ENCODE data around the gene SERPINB13.
"Not testable (repeated sequence)": the region's sequence is repeated elsewhere in the genome, so short reads cannot be mapped to it uniquely, and the experiment has no call there.

SERPINB13 gene

DNA sequence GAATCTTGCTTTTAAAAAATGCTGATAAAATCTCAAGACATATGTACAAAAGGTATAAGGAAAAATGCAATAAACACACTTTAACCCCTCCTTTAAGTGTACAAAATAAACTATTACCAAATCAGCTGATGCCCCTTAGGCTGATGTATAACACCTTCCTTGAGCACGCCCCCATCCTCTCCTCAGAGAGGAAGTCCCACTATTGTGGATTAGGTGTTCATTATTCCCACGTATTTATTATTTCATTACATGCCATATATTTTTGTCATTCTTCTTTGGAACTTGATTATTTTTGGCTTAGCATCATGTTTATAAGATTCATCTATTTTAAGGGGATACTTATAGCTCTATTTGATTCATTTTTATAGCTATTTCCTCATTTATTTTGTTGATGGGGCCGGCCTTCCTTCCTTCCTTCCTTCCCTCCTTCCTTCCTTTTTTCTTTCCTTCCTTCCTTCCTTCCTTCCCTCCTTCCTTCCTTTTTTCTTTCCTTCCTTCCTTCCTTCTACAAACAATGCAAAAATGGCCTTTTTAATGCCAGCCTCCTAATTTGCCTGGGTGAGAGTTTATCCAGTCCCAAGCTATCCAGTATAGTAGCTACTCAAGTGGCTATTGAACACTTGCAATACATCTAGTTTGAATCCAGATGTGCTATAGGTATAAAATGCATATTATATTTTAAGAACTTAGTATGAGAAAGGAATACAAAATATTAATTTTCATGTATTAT is 4.0 kb downstream of the SERPINB13 start:
- DNase-seq, result no peak

DNA sequence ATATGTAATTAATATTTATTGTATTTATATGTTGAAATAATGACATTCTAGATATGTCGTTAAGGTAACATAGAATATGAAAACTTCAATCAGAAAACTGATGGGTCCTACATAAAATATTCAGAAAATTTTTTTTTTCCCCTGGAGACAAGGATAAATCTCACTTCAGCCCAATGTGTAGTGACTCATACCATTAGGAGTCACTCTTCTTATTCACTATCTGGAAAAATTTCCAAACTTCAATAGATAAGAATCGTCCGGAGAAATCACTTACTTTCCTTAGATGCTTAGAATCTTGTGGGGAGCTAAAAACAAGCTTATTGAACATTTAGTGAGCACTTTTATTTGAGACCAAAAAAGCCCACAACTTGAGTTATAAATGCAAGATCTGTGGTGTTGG is 4.6 kb downstream of the SERPINB13 start:
- no peak for DNase-seq

DNA sequence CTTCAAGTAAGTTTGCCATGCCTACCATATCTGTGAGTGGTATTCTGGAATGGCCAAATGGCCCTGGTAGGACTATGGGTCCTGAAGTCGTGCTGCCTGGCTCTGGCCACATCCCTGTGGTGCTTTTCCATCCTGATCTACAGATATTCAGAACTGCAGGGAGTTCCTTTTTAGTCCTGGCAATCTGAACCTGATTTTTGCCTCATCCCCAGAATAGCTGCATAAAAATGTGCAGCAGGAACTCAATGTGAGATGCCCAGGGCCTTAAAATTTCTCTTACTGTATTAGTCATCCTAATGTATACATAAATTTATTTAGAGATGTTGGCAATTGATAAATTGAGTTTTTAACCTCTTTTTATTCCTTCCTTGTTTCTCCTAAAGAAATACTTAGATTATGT is 5.3 kb downstream of the SERPINB13 start:
- DNase-seq, result no peak

DNA sequence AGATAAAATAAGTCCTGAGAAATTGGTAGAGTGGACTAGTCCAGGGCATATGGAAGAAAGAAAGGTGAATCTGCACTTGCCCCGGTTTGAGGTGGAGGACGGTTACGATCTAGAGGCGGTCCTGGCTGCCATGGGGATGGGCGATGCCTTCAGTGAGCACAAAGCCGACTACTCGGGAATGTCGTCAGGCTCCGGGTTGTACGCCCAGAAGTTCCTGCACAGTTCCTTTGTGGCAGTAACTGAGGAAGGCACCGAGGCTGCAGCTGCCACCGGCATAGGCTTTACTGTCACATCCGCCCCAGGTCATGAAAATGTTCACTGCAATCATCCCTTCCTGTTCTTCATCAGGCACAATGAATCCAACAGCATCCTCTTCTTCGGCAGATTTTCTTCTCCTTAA is 9.8 kb downstream of the SERPINB13 start:
- DNase-seq, result no peak

DNA sequence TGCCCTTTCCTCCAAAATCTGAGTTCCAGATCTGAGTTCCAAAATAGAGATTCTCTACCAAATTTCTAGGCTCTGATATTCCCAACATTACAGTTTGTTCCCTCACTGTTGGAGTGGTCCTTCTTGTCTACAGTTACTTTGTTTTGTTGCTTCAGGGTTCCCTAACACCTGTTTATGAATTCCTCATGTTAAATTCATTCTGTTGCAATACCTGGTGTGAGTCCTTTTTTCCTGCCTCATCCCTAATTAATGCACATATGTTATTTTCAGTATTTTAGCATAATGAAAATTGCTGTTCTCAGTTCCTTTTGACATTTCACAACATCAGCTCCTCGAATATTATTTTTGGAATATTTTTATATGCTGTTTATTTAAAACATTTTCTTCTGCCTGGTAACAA is 16.2 kb downstream of the SERPINB13 start:
- no peak for DNase-seq

DNA sequence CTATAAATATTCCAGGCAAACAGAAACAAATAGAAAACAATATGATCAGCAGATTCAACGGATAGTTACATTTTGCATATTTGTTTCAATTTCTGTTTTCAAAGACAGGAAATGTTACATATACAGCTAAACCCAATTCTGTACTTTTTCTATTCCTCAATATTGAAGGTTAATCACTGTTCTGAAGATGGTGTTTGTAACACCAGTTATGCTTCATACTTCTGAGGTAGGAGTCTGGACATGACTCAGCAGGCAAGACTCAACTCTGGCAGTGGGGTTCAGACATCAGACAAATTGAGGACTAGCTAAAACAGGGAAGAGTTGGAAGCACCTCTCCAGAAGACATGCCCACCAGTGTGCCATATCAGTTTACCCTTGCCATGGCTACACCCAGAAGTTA is 16.6 kb downstream of the SERPINB13 start:
- DNase-seq, result no peak

DNA sequence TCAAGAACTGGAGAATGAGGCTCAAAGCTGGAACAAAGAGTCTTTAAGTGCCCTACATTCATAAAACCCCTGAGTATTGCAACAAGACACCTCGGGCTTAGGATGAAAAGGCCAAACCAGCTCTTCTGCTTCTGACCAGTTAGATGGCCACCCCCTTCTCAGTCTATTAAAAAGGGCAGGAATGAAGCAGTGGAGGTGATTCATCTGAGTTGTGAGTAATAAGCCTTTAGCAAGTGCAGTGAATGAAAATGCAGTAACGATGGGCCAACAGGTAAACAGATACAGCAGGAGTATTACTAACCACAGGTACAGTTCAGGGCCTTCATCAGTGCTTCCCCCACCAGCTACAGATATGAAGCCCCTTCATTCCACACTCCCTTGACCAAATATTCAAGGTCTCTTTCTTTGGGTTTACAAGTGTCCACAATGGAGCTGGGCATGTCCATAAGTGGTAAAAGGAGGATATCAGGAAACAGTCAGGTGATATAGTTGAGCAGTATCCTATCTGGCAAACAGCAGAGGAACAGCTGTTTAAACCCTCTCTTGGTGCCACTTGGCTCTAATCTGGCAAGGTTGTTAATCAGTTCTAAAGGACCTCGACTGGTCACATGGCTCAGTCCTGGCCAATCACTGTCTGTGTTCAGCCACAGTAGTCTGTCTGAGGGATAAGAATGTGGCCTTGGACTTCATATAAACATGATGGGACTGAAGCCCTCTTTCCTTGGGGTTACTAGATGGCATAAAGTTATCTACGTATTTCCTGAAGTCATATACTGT is 17.8 kb downstream of the SERPINB13 start:
- no peak for DNase-seq

DNA sequence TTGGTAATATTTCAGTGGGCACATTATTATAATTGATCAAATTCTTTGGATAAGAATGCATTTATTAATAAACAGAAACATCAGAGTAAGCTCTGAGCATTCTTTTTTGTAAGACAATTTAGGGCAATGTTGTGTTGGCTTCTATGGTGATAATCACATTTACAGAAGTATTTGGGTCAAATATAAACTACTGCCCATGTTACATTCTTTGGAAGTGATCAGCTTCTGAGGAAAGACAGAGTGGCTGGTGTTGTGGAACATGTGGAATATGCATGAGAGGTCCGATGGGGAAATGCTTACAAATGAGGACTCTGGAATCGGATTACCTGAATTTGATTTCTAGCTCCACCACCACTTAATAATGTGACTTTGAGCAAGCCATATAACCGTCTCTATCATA is 19.4 kb downstream of the SERPINB13 start:
- no peak for DNase-seq

DNA sequence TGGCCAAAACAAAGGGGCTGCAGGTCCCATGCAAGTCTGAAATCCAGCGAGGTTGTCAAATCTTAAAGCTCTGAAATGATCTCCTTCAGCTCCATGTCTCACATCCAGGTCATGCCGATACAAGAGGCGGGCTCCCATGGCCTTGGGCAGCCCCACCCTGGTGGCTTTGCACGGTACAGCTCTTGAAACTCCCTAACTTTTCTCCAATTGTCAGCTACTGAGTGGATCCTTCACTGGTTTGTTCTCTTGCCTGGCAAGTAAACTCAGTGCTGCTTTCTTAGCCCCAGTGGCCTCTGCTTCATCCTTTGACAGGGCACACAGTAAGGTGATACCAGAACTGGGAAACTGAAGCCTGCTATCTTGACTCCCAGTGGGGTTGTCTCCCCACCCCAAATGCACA is 26.3 kb downstream of the SERPINB13 start:
- DNase-seq, result no peak

DNA sequence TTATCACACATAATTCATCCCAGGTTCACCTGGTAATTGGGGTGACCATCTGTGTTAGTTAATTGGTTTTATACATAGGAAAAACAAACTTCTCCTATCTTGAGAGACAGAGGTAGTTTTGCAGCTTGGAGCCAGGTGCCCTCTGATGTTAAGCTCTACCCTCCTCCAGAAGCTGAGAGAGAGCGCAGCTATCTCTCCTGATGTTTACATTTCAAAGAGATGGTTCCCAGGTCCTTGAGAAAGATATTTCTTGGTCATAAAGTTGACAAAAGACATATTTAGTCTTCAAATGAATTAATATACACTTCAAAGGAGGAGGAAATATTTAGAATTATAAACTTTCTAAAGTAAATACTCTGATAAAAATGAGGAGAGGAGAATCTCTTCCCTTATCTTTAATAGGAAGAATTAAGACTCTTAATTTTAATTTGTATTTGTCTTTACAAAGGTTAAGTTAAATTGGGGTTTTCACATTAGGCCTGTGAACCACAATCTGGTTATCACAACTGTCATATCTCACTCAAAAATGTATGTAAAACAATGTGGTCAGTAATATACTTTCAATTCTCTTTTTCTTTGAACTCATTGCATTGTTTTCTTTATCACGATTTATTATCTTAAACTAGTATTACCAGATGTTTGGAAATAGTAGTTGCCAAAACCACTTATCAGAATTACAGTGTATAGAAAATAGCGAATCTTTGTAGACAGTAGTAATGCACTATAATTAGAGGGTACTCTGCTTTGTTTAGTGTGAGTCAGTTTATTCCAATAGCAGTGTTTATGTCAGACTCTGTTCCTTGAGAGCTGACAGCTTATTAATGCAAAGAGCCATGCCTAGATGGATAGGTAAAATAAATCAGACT is 30.1 kb downstream of the SERPINB13 start:
- no peak for DNase-seq

DNA sequence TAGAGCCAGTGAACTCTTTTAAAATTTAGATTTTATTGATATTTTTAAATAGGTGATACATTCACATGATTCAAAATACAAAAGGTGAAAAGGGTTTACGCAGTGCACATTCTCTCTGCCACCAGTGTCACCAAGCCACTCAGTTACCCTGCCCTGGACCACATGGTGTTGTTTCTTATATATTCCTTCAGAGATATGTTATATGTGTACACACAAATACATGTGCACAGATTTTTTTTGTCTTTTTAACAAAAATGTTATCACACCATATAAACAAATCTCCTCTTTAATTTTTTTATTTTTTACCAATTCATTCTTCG is 30.7 kb downstream of the SERPINB13 start:
- no peak for DNase-seq

DNA sequence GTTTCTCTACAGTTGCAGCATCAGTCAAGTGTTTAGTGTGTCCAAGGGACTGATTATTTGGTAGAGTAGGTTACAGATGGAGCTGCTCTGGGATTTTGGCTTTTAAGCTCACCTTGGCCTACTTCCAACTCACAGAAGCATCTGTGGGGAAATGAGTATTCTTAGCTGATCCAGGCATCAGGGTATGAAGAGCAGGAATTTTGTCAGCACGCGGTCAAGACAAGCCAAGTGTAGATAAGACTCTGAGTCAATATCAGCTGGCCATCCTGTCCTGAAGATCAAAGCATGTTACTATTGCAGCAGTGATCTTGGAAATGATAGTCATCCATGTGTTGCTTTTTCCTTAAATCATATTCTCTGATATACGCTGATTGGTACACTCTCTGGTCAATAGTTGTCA is 32.5 kb downstream of the SERPINB13 start:
- no peak for DNase-seq

DNA sequence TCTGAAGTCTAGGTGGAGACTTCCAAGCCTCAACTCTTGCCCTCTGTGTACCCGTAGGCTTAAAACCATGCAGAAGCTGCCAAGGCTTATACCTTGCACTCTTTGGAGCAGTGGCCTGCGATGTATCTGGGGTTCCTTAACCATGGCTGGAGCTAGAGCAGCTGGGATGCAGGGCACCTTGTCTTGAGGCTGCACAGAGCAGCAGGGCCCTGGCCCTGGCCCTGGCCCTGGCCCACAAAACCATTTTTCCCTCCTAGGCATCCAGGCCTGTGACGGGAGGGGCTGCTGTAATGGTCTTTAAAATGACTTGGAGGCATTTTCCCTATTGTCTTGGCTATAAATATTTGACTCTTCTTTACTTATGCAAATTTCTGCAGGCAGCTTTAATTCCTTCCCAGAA is 37.7 kb downstream of the SERPINB13 start:
- DNase-seq, result no peak

DNA sequence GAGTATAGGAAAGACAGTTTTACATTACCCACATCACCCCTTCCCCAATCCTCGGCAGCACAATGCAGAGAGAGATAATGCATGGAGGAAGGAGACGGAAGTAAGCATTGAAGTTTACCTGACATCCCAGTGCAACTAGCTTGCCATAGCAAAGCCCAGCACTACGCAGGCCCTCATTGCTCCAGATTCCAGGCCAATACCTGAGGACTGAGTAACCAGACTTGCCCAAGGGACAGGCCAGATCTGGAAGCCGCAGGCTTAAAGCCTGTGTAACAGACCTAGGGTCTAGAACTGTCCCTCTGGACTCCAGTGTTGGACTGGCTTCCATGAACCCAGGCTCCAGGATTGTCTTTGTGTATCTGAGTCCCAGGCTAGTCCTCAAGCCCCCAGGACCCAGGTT is 39.3 kb downstream of the SERPINB13 start:
- no peak for DNase-seq

DNA sequence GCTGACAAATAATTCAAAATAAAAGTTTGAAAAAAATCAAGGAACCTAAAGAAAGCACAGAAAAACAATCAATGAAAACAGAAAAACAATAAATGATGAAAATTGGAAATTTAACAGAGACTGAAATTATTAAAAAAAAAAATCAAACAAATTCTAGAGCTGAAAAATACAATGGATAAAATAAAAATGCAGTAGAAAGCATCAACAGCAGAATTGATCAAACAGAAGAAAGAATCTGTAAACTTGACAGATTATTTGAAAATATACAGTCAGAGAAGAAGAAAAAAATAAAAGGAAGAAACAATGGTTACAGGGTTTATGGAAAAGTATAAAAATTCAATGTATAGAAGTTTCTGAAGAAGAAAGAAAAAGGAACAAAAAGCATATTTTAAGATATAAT is 40.7 kb downstream of the SERPINB13 start:
- no peak for DNase-seq

DNA sequence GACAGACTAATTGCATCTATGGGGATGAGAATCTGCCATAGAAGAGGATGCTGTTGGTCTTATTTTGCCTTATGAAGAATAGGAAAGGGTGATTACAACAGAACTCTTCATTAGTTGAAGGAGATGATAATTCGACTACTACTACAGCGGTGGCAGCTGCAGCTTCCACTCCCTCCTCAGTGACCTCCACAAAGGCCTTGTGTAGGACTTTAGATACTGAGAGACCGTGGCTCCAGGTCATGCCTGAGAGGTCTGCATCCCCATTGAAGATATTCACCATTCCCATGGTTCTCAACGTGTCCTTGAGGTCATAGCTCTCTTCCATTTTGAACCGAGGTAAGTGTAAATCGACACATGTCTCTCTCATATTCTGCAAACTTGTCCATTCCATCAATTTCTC is 50.6 kb downstream of the SERPINB13 start:
- DNase-seq, result no peak

DNA sequence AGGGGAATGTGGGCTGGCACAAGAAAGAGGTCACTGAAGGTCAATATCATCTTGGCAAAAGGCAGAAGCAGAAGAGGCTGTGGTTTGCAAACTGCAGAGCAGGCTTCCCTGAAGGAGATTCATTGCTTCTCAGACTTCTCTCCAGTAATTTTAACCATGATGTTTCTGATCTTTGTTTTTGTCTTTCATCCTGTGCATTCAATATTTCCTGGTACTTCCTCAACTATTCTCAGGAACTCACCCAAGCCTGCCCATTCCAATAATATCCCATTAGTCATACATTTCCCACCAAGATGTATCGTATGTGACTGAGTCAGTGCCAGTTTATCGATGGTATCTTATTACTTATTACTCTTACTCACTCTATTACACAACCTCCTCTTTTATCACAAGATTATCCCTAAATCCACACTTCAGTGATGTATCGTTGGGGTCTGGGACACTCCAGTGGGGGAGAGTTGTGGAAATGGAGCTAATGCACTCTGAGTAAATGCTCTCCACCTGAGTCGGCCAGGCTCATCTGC is 54.1 kb downstream of the SERPINB13 start:
- not testable (repeated sequence) for DNase-seq

DNA sequence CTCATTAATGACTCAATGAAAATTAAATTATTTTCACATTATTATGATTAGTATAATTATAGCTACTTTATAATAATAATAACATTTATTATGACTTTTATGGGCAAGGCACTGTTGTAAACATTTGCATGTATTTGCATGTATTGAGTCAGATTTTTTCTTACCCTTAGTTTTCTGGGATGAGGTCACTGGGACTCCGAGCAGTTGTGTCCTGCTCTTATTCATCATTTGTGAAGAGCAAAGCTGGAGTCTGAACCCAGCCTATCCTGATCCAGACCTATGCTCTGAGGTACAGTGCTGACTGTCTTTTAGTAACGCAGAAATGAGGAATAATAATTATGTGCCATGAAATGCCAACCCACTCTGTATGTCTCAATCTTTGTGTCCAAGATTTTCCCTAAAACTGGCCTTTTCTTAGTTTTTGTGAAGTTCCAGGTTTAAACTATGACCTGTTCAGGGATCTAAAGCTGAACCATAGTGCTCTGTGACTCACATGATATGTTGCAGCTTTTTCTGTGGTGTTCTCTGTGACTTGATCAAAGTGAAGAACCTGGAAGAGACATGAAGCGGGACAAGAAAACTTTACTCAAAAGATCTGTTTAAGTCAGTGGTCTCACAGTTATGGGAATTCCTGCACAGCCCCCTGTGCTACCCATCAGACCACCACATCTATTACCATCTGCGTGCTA is 55.7 kb downstream of the SERPINB13 start:
- not testable (repeated sequence) for DNase-seq

DNA sequence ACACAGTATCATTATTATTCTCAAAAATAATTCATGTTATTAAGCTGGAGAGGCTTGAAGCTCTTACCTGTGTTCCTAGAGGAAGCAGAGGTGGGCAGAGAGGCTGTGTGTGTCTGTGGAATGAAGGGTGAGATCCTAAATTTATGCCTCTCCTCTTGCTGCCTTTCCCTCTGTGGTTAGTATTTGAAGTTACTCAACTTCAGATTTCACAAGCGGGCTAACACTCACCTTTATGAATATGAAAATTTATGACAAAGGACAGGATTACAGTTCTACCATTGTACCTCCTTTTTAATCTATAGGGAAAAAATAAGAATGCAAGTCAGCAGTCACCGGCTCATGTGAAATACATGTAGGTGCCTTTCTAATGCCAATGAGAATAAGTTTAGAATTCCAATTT is 57.0 kb downstream of the SERPINB13 start, which contains the start of gene SERPINB4:
SERPINB4 (minus strand) TSS at position 115 of the 400 bp plus-strand sequence. CDS start 679 bp downstream, outside the sequence.
- DNase-seq, result not testable (repeated sequence)

DNA sequence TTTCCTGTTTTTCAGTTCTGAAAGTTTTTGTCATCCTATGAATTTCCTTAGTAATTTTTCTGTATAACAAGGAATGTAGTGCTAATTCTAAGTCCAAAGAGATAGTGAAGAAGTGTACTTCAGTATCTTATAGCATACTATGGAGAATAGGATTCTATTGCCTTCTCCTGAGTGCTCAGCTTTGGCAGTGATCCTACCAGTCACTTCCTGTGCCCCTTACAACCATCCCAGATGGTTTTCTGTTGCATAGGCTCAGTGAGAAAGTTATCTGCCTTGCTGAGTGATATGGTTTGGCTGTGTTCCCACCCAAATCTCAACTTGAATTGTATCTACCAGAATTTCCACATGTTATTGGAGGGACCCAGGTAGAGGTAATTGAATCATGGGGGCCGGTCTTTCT is 57.6 kb downstream of the SERPINB13 start:
- not testable (repeated sequence) for DNase-seq

DNA sequence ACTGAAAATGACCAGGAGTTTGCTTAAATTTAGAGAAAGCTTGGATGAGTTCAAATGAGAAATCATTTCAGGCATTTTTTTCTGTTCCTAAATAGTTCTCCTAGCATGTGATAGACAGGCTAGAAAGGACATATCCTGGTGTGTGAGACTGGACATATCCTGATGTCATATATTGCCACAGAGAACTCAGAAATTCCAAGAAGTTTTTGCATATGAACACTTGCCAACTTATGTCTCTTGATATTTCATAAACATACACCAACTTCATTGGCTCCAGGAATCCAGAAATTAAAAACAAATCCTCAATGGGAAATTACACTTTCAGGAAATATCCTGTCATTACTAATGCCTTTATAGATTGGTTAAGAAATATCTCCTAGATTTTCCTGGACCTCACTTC is 59.8 kb downstream of the SERPINB13 start:
- DNase-seq, result no peak

DNA sequence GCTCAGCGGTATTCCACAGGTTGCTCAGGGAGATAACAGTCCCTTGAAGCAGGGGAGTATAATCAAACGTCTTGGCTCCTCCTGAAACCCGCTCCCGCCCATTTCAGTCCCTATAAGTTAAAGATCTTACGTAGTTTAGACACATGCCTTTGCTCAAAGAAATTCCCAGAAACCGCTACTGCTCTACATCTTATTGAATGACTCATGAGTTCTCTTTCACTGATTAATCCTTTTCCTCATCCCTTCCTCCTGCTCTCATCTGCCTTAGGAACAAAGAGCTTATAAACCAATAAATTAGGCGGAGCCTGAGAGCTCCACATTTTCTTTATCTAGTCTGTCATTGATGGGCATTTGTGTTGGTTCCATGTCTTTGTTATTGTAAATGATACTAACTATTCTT is 61.1 kb downstream of the SERPINB13 start:
- no peak for DNase-seq

Data from CD4-positive, alpha-beta T cell treated with Interleukin-17A for 1 hour (primary cell).